H9 (cell line): ENCODE measurements around the gene LAMC2. TPM values are rescaled to one million over a fixed set of nuclear protein-coding genes. Genes with fewer than 3 reads are reported as not detected.

Experiments used
- DNase-seq: peaks from one replicate; pipeline ENCODE4 v3.0.0-alpha.2; 2017
- H2AFZ ChIP-seq: one replicate; pipeline ENCODE4 v1.6.1; 2013; ENCODE audit warnings: mild to moderate bottlenecking, low read length, control low read depth, moderate library complexity
- H2AK5ac ChIP-seq: 2 replicates; pipeline ENCODE4 v1.6.1; 2013; ENCODE audit warnings: low read length, control low read depth, mixed read lengths; ENCODE audit not compliant: insufficient read length
- H2BK120ac ChIP-seq: one replicate; pipeline ENCODE4 v1.6.1; 2013; ENCODE audit warnings: low read depth, mild to moderate bottlenecking, low read length, control low read depth, inconsistent platforms; ENCODE audit not compliant: poor library complexity, severe bottlenecking
- H2BK12ac ChIP-seq: 2 replicates; pipeline ENCODE4 v1.6.1; 2013; ENCODE audit warnings: low read length, control low read depth, mixed read lengths, low read depth; ENCODE audit not compliant: insufficient read length
- H2BK15ac ChIP-seq: 2 replicates; pipeline ENCODE4 v1.6.1; 2013; ENCODE audit warnings: low read depth, low read length, control low read depth
- H2BK20ac ChIP-seq: one replicate; pipeline ENCODE4 v1.6.1; 2013; ENCODE audit warnings: low read depth, mild to moderate bottlenecking, low read length, control low read depth, inconsistent platforms; ENCODE audit not compliant: poor library complexity, severe bottlenecking
- H2BK5ac ChIP-seq: 2 replicates; pipeline ENCODE4 v1.6.1; 2013; ENCODE audit warnings: low read length, control low read depth, mixed read lengths; ENCODE audit not compliant: insufficient read length
- H3K14ac ChIP-seq: 2 replicates; pipeline ENCODE4 v1.6.1; 2013; ENCODE audit warnings: low read length, control low read depth; ENCODE audit not compliant: insufficient read depth
- H3K18ac ChIP-seq: 2 replicates; pipeline ENCODE4 v1.6.1; 2013; ENCODE audit warnings: low read depth, mild to moderate bottlenecking, mixed read lengths, low read length, control low read depth; ENCODE audit not compliant: insufficient read length
- H3K23ac ChIP-seq: 2 replicates; pipeline ENCODE4 v1.6.1; 2013; ENCODE audit warnings: low read length, control low read depth, mixed read lengths, low read depth; ENCODE audit not compliant: insufficient read length
- H3K23me2 ChIP-seq: 2 replicates; pipeline ENCODE4 v1.6.1; 2013; ENCODE audit warnings: low read depth, mild to moderate bottlenecking, mixed read lengths, low read length, control low read depth; ENCODE audit not compliant: insufficient read length, poor library complexity, severe bottlenecking
- H3K27ac ChIP-seq: 2 replicates; pipeline ENCODE4 v1.5.1; 2013; ENCODE audit warnings: low read length, control low read depth, mixed read lengths, low read depth; ENCODE audit not compliant: insufficient read length
- H3K27me3 ChIP-seq: 2 replicates; pipeline ENCODE4 v1.6.1; 2013; ENCODE audit warnings: low read length, control low read depth, inconsistent platforms; ENCODE audit not compliant: insufficient read depth
- H3K4ac ChIP-seq: 2 replicates; pipeline ENCODE4 v1.6.1; 2013; ENCODE audit warnings: low read depth, mild to moderate bottlenecking, control low read depth, inconsistent platforms, low read length, moderate library complexity
- H3K4me1 ChIP-seq: 2 replicates; pipeline ENCODE4 v1.6.1; 2013; ENCODE audit warnings: low read length, control low read depth, inconsistent platforms; ENCODE audit not compliant: insufficient read depth
- H3K4me2 ChIP-seq: 2 replicates; pipeline ENCODE4 v1.6.1; 2013; ENCODE audit warnings: low read length, control low read depth, mixed read lengths; ENCODE audit not compliant: insufficient read length, insufficient read depth
- H3K56ac ChIP-seq: 2 replicates; pipeline ENCODE4 v1.6.1; 2013; ENCODE audit warnings: low read depth, mild to moderate bottlenecking, mixed read lengths, low read length, control low read depth; ENCODE audit not compliant: insufficient read length
- H3K79me1 ChIP-seq: 2 replicates; pipeline ENCODE4 v1.6.1; 2013; ENCODE audit warnings: low read depth, mild to moderate bottlenecking, moderate library complexity, low read length, control low read depth, inconsistent platforms; ENCODE audit not compliant: insufficient read depth, poor library complexity, severe bottlenecking
- H3K79me2 ChIP-seq: 2 replicates; pipeline ENCODE4 v1.6.1; 2013; ENCODE audit warnings: low read length, control low read depth, inconsistent platforms; ENCODE audit not compliant: insufficient read depth
- H3K9ac ChIP-seq: 2 replicates; pipeline ENCODE4 v1.6.1; 2013; ENCODE audit warnings: low read length, control low read depth, mixed read lengths; ENCODE audit not compliant: insufficient read length; ENCODE audit errors: extremely low read depth
- H3K9me3 ChIP-seq: one replicate; pipeline ENCODE4 v1.6.1; 2013; ENCODE audit warnings: low read depth, low read length, inconsistent platforms; ENCODE audit not compliant: control insufficient read depth
- H3T11ph ChIP-seq: one replicate; pipeline ENCODE4 v1.6.1; 2013; ENCODE audit warnings: mild to moderate bottlenecking, low read length, control low read depth, inconsistent platforms
- H4K20me1 ChIP-seq: one replicate; pipeline ENCODE4 v1.6.1; 2013; ENCODE audit not compliant: control insufficient read depth, insufficient read length, insufficient read depth
- H4K5ac ChIP-seq: 2 replicates; pipeline ENCODE4 v1.6.1; 2013; ENCODE audit warnings: low read depth, mild to moderate bottlenecking, mixed read lengths, low read length, control low read depth; ENCODE audit not compliant: insufficient read length
- H4K8ac ChIP-seq: replicated peaks from 2 replicates; pipeline ENCODE4 v1.6.1; 2013; ENCODE audit warnings: low read length, control low read depth, mixed read lengths, low read depth; ENCODE audit not compliant: insufficient read length
- H4K91ac ChIP-seq: 2 replicates; pipeline ENCODE4 v1.6.1; 2013; ENCODE audit warnings: low read depth, mild to moderate bottlenecking, moderate library complexity, mixed read lengths, low read length, control low read depth; ENCODE audit not compliant: insufficient read length
- H3K27ac Mint-ChIP-seq, 3 experiments: 2 replicates in 2 of 3; 3 replicates in 1 of 3; pipeline ENCODE4 v1.8.0; 2020 to 2021; ENCODE audit warnings: mixed read lengths in 3 of 3, mild to moderate bottlenecking in 1 of 3, moderate library complexity in 1 of 3
- H3K27me3 Mint-ChIP-seq: 2 replicates; pipeline ENCODE4 v1.8.0; 2021; ENCODE audit warnings: low read depth, mild to moderate bottlenecking, moderate library complexity, mixed read lengths
- H3K36me3 Mint-ChIP-seq, 3 experiments: 2 replicates in 2 of 3; 3 replicates in 1 of 3; pipeline ENCODE4 v1.8.0; 2020 to 2021; ENCODE audit warnings: low read depth in 3 of 3, mixed read lengths in 3 of 3; ENCODE audit not compliant: insufficient read depth in 1 of 3
- H3K4me1 Mint-ChIP-seq, 2 experiments: 2 replicates each; pipeline ENCODE4 v1.8.0; 2020; ENCODE audit warnings: mixed read lengths in 2 of 2
- H3K4me3 Mint-ChIP-seq, 2 experiments: 2 replicates in 1 of 2; 3 replicates in 1 of 2; pipeline ENCODE4 v1.8.0; 2020 to 2021; ENCODE audit warnings: mild to moderate bottlenecking in 2 of 2, mixed read lengths in 2 of 2, moderate library complexity in 1 of 2
- H3K9me3 Mint-ChIP-seq, 2 experiments: 2 replicates in 1 of 2; 3 replicates in 1 of 2; pipeline ENCODE4 v1.8.0; 2020; ENCODE audit warnings: mild to moderate bottlenecking in 2 of 2, mixed read lengths in 2 of 2, moderate library complexity in 1 of 2
- WGBS: extraction: QIAGEN DNeasy Blood & Tissue Kit; methylation state at CpG from one replicate; pipeline ENCODE4 v1.1.7; 2013; ENCODE audit warnings: missing lambda C conversion rate, low lambda C conversion rate, mixed read lengths; ENCODE audit not compliant: insufficient read length; ENCODE audit errors: extremely low coverage; 5-methylcytosine and 5-hydroxymethylcytosine counted together
- total RNA-seq: library from RNA; stranded (reverse); gene quantifications from 2 replicates; pipeline ENCODE4 v1.2.1, GENCODE V29; 2021
- TF ChIP-seq, protein P1 (sequence below): fragments of 200-600 bp; sonication (generic); conservative IDR thresholded peaks from 3 replicates; pipeline ENCODE4 v1.8.0; 2021; ENCODE audit warnings: antibody characterized with exemption, mild to moderate bottlenecking

Gene LAMC2
- total RNA-seq, 1 experiment from 2014 or later = 7.4 TPM

DNA sequence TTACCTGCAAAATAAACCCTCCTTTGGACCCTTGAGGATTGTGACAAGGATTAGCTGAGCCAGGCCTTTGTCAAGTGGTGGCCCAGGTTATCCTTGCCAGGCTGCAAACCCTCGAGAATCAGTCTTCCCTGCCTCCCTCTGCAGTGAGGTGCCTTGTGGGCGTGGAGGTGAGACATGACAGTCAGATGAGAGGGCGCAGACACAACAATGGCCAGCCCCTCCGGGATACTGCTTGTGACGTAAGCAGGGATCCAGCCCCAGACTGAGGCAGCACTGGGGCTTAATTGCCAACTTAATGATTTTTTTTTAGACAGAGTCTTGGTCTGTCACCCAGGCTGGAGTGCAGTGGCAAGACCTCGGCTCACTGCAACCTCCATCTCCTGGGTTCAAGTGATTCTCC is 104.6 kb downstream of the LAMC2 start:
- Histone ChIP-seq H3K23ac (no peak overlapping the region), H2BK12ac (no peak overlapping the region), H3T11ph (no peak overlapping the region), H3K79me1 (no peaks in the 10 kb centered on the region), H4K5ac (no peak overlapping the region), H4K91ac (no peak overlapping the region), H2BK5ac (no peak overlapping the region), H3K14ac (no peak overlapping the region), H4K20me1 (no peaks in the 10 kb centered on the region), H3K4ac (no peak overlapping the region), H2BK120ac (no peak overlapping the region), H3K18ac (no peak overlapping the region), H3K4me1 (peaks cover 10% of the 10 kb centered on the region; the same call in 1 of the 2 replicates), H3K23me2 (no peaks in the 10 kb centered on the region), H3K27me3 (no peaks in the 10 kb centered on the region), H2BK20ac (no peak overlapping the region), H3K27ac (no peak overlapping the region), H3K79me2 (no peaks in the 10 kb centered on the region), H4K8ac (no peak overlapping the region), H2BK15ac (no peak overlapping the region), H2AK5ac (no peak overlapping the region), H2AFZ (no peak overlapping the region), H3K9me3 (no peaks in the 10 kb centered on the region), H3K4me2 (no peak overlapping the region), H3K9ac (no peak overlapping the region), H3K56ac (no peak overlapping the region)
- no peak for DNase-seq
- WGBS = no CpG with 5 or more reads among the region's 6 CpGs
- Mint-ChIP-seq H3K27me3 (no peaks in the 10 kb centered on the region), H3K4me3 (no peak overlapping the region), H3K4me1 (peaks cover 28 to 30% of the 10 kb centered on the region in 2 experiments), H3K27ac (no peak overlapping the region), H3K36me3 (peaks cover 3 to 6% (median 4%) of the 10 kb centered on the region in 3 experiments; a peak in 5 of 7 replicates), H3K9me3 (peaks cover 0 to 3% of the 10 kb centered on the region in 2 experiments; a peak in 2 of 5 replicates)
- TF ChIP-seq, protein P1, sequence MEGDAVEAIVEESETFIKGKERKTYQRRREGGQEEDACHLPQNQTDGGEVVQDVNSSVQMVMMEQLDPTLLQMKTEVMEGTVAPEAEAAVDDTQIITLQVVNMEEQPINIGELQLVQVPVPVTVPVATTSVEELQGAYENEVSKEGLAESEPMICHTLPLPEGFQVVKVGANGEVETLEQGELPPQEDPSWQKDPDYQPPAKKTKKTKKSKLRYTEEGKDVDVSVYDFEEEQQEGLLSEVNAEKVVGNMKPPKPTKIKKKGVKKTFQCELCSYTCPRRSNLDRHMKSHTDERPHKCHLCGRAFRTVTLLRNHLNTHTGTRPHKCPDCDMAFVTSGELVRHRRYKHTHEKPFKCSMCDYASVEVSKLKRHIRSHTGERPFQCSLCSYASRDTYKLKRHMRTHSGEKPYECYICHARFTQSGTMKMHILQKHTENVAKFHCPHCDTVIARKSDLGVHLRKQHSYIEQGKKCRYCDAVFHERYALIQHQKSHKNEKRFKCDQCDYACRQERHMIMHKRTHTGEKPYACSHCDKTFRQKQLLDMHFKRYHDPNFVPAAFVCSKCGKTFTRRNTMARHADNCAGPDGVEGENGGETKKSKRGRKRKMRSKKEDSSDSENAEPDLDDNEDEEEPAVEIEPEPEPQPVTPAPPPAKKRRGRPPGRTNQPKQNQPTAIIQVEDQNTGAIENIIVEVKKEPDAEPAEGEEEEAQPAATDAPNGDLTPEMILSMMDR = no peak
